Activated CD8-positive, alpha-beta memory T cell treated with anti-CD3 and anti-CD28 coated beads for 24 hours (primary cell): ENCODE data around the gene MARCHF3.
"Not testable (repeated sequence)": the region's sequence is repeated elsewhere in the genome, so short reads cannot be mapped to it uniquely, and the experiment has no call there.

ENCODE experiments used
- DNase-seq: peaks from one replicate; pipeline ENCODE4 v3.0.0-alpha.2; 2020

MARCHF3 gene

GRCh38 chr5:126843375-126843774 is 187.0 kb downstream of the MARCHF3 start:
- not testable (repeated sequence) for DNase-seq

- not testable (repeated sequence) for DNase-seq
These were observed 191.0 kb downstream of the MARCHF3 start for GRCh38 chr5:126839407-126839806.

- DNase-seq: no peak
These were observed 192.3 kb downstream of the MARCHF3 start for GRCh38 chr5:126837906-126838539.

GRCh38 chr5:126837242-126837641 is 193.1 kb downstream of the MARCHF3 start:
- no peak for DNase-seq

GRCh38 chr5:126836778-126837177 is 193.6 kb downstream of the MARCHF3 start:
- DNase-seq: no peak

- no peak for DNase-seq
These were observed 199.2 kb downstream of the MARCHF3 start for GRCh38 chr5:126831156-126831555.

GRCh38 chr5:126830061-126830460 is 200.3 kb downstream of the MARCHF3 start:
- no peak for DNase-seq

- no peak for DNase-seq
These were observed 201.3 kb downstream of the MARCHF3 start for GRCh38 chr5:126829098-126829497.

GRCh38 chr5:126826619-126827215 is 203.6 kb downstream of the MARCHF3 start:
- DNase-seq: no peak

- no peak for DNase-seq
These were observed 211.1 kb downstream of the MARCHF3 start for GRCh38 chr5:126819253-126819652.

GRCh38 chr5:126818736-126819135 is 211.6 kb downstream of the MARCHF3 start:
- DNase-seq: no peak
